Stimulated activated naive CD4-positive, alpha-beta T cell treated with Interleukin-2 at 50 U/mL for 16 hours (primary cell): Measurements from ENCODE around the gene MAPK11.

Source experiments
- DNase-seq: peaks from one replicate; lab custom pipeline; 2025; lab: John Stamatoyannopoulos, UW

MAPK11 gene

GRCh38 chr22:50248196-50249081 is 21.7 kb downstream of the MAPK11 start:
- no peak for DNase-seq

DNA sequence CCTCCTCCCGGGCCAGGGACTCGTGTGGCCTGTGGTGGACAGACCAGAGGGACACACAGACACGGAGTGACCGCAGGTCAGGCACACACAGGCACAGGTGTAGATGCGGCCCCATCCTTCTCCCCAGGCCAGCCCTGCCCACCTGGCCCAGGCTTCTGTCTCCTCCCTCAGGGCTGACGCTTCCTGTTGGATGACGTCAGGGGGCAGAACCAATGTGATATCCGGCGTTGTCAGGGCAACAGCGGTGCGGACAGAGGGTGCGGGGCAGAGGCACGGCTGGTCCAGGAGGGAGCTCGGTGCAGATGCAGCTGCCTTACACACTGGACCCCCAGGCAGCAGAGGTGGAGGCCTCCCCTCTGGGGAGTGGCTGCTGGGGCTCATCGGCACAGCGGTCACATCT is 22.4 kb downstream of the MAPK11 start:
- peak; percentile 38 for DNase-seq

DNA sequence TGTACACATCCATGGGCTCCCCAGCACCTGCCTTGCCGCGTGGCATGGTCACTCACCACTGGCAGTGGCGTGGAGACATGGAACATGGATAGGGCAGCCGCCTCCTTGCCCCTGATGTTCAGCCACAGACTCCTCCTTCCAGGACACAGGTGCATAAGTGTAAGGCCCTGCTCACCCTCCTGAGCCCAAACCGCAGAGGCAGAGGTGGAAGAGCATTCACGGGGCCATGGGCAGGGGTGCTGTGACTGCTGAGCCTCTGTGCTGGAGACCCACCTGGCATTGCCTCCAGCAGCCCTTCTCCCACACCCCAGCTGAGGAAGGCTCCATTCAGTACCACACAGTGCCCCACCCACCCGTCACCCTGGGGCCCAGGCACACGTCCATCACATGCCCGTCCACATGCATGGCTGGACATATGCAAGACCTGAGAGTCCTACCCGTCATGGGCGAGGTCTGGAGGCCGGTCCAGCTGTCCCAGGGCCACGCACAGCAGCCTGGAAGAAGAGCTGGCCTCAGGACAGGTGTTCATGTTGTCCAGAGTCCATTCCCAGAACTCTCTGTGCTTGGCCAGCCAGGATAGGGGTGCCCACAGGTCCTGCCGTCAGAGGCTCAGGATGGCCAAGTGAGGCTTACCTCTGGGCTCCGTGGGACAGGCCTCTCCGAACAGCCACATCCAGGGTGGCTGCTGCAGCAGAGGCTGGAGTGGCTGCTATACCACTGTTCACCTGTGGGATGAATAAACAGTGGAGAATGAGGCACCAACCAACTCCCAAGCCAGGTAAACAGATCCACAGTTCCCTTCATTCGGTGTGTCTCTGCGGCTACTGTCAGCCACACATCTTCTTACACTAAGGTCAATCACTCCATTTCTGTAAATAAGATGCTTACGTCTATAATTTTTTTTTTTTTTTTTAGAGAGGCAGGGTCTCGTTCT is 23.7 kb downstream of the MAPK11 start:
- DNase-seq, result no peak

DNA sequence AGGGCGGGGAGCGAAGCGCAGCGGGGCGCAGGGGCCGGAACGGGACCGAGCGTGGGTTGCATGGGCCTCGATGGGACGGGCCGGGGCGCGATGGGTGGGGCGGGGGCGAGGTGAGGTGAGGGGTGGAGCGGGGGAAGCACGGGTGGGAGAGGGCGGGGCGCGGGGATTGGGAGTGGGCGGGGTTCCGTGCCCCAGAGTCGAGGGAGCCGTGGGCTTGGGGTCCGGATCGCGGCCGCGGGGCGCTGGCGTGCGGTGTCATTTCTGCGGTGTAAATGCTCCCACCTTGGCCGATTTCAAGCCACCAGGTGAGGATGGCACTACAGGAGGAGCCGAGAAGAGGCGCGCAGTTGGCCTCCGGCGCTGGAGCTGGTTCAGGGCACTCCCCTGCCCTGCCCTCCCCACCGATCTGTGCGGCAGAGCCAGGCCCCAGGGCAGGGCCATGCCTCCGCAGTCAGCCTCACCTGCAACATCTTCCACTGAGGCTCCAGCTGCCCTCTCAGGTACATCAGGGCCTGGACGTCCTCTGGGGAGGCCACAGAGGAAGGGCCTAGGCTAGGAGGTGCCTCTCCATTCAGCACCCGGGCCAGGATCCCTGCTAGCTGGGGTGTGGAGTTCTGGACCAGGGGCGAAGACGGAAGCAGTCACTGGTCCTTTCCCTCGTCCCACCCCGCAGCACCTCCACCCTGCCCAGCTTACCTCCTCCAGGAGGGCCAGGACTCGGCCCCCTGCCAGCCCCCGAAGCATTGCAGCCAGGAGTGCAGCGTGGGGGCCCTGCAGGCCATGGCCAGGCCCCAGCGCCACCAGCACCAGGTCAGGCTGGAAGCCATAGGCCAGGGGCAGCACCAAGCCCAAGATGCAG is 24.7 kb downstream of the MAPK11 start:
- peak; percentile 85 for DNase-seq

GRCh38 chr22:50244420-50245213 is 25.6 kb downstream of the MAPK11 start, which contains the start of gene TUBGCP6:
Gene TUBGCP6 (minus strand): TSS chr22:50245023. CDS start chr22:50244459, 564 bp downstream.
- DNase-seq, result peak; percentile 91

DNA sequence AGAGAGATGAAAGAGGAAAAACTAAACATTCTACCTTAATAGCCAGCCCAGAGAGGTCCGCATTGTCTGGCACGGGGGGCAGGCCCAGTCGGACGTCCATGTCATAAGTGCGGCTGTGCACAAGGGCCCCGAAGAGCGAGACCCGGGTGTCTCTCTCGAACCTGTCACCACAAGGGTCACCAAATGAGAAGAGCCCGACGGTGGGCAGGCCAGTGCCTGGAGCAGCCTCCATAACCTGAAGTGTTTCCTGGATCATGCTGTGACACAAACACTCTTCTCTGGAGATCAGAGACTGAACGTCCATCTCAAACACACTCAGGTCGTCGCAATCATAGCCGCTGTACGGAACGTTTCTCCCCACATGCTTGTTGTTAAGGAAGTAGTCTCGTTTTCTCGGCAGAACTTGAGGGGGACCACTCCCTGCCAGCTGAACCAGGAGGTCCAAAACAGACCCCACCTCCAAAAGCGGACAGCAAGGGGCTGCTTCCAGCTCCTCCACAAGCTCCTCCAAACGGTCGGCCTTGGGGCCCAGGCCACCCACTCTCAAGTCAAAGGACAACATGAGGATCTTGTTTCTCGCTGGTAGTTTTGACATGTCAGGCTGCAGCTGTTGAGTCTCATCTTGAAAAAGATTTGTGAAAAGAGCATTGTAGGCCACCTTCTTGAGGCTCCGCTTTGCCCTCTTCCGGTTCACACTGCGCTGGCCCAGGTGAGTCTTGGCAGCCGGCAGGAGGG is 26.3 kb downstream of the MAPK11 start:
- DNase-seq, result no peak

DNA sequence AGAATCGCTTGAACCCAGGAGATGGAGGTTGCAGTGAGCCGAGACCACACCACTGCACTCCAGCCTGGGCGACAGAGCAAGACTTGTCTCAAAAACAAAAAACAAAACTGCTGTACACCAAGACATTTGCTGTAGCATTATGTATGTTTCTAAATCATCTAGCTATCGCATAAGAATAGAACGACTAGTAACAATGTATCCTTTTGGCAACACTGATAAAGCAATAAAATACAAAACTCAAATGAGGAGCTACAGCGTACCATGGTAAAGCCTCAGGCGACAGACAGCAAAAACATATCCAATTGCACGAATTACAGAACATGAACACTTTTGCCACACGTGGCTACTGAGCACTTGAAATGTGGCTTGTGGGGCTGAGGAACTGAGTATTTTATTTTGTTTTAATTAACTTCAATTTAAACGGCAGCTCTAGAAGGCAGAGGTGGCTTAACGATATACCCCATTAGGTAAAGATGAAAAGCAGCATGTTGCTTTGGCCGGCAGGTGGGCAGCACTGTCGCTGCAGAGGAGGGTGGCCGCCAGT is 27.7 kb downstream of the MAPK11 start:
- DNase-seq, result no peak

GRCh38 chr22:50238755-50239154 is 31.4 kb downstream of the MAPK11 start:
- DNase-seq, result no peak

GRCh38 chr22:50236731-50237409 is 33.3 kb downstream of the MAPK11 start:
- no peak for DNase-seq

DNA sequence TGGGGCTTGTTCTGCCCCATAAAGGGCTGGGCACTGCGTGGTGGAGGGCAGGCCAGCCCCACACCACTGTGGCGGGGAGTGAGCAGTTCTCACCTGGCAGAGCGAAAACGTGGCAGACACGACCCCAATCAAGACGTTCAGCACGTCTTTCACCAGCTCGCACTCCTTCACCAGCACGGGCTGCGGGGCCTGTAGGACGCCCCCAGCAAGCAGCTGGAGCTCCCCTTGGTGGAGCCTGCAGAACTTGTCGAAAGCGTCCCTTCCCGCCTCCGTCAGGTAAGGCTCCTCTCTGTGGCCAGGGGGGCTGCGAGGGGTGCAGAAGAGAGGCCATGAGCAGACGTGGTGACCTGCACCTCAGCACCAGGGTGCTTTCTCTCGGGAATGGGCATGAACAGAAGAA is 37.0 kb downstream of the MAPK11 start:
- no peak for DNase-seq

- no peak for DNase-seq
Observed at GRCh38 chr22:50232481-50233151, 37.6 kb downstream of the MAPK11 start.

DNA sequence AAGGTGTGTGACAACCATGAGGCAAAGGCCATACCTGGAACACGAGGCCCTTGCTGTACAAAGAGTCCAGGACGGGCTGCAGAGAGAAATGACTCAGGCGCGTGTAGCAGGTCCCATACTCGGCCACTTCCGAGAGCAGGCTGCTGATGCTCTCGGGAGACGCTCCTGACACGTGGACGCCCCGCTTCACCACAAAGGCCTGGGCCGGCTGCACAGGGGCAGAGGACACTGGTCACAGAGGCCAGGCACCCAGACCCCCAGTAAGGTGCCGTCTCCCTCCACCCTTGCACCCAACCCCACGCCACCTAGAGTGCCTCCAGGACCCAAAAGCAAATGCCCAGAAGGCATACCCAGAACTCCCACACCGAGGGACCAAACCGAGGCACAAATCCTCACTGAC is 40.8 kb downstream of the MAPK11 start:
- no peak for DNase-seq

DNA sequence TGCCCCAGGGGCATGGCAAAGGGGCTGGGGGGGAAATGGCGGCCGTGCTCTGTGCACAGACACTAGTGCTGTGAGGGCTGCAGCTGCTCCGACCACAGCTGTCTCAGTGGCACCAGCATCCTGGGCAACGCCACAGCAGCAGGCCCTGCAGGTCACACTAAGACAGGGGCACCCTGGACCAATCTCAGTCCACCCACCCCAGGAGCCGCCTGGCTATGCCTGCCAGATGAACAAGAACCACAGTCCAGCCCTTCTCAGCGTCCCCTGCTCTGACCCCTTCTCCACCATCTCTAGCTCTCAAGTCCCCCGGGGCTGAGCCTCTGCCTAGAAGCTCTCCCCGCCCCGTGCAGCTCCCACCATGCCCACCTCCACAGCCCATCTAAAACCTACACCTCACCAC is 41.8 kb downstream of the MAPK11 start:
- no peak for DNase-seq

- DNase-seq, result no peak
Observed at GRCh38 chr22:50227579-50228215, 42.5 kb downstream of the MAPK11 start.

DNA sequence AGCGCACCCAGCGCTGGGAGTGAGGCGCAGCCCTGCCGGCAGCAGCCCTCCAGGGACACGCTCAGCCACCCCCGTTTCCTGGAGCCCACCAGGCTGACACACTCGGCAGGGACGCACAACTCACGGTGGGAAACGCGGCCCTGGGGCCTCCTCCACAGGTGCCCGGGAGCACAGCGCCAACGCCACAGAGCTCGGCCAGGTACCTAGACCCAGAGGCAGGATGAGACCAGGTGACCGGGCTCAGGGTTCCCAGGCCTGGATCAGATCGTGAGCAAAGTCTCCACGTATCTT is 43.4 kb downstream of the MAPK11 start:
- DNase-seq, result no peak

- DNase-seq, result no peak
Observed at GRCh38 chr22:50226063-50226874, 43.9 kb downstream of the MAPK11 start.

- DNase-seq, result no peak
Observed at GRCh38 chr22:50225200-50225969, 44.8 kb downstream of the MAPK11 start.
